Measurements from ENCODE around the gene INF2.

The INF2 gene

GRCh38 chr14:104687601-104688504 lies 1.6 kb upstream of the INF2 start:
- DNase-seq (ENCODE audit: insufficient read length, low spot score) (peak; percentile 88), FAIRE-seq (peak; percentile 93)

- FAIRE-seq (peak; percentile 52), DNase-seq (ENCODE audit: insufficient read length, low spot score) (no peak)
Measured at GRCh38 chr14:104688505-104689108, 811 bp upstream of the INF2 start.

GRCh38 chr14:104689881-104690711 lies 678 bp downstream of the INF2 start:
- FAIRE-seq (peak; percentile 51), DNase-seq (ENCODE audit: insufficient read length, low spot score) (no peak)

- DNase-seq (ENCODE audit: insufficient read length, low spot score) (no peak), FAIRE-seq (peak; percentile 13)
Measured at GRCh38 chr14:104690861-104691455, 1.5 kb downstream of the INF2 start.

GRCh38 chr14:104691546-104692260 lies 2.3 kb downstream of the INF2 start:
- DNase-seq (ENCODE audit: insufficient read length, low spot score) (no peak), FAIRE-seq (no peak)

- no peak for FAIRE-seq
- no peak for DNase-seq (ENCODE audit: insufficient read length, low spot score)
Measured at GRCh38 chr14:104692261-104692938, 3.0 kb downstream of the INF2 start.

- FAIRE-seq (no peak), DNase-seq (ENCODE audit: insufficient read length, low spot score) (no peak)
Measured at GRCh38 chr14:104692939-104693315, 3.5 kb downstream of the INF2 start.

- FAIRE-seq (no peak), DNase-seq (ENCODE audit: insufficient read length, low spot score) (no peak)
Measured at GRCh38 chr14:104693482-104694431, 4.3 kb downstream of the INF2 start.

- DNase-seq (ENCODE audit: insufficient read length, low spot score) (no peak), FAIRE-seq (no peak)
Measured at GRCh38 chr14:104694475-104694950, 5.1 kb downstream of the INF2 start.

GRCh38 chr14:104694991-104695659 lies 5.7 kb downstream of the INF2 start:
- FAIRE-seq = no peak

GRCh38 chr14:104695660-104696000 lies 6.2 kb downstream of the INF2 start:
- no peak for FAIRE-seq

More at GRCh38 chr14:104694991-104695659, 5.7 kb downstream of the INF2 start:
- DNase-seq (ENCODE audit: insufficient read length, low spot score) = no peak

GRCh38 chr14:104696671-104697316 lies 7.4 kb downstream of the INF2 start:
- no peak for FAIRE-seq
- no peak for DNase-seq (ENCODE audit: insufficient read length, low spot score)

More at GRCh38 chr14:104695660-104696000, 6.2 kb downstream of the INF2 start:
- no peak for DNase-seq (ENCODE audit: insufficient read length, low spot score)

GRCh38 chr14:104697317-104697703 lies 7.9 kb downstream of the INF2 start:
- FAIRE-seq (no peak), DNase-seq (ENCODE audit: insufficient read length, low spot score) (no peak)

GRCh38 chr14:104697892-104698583 lies 8.6 kb downstream of the INF2 start:
- no peak for FAIRE-seq
- DNase-seq (ENCODE audit: insufficient read length, low spot score) = no peak

- DNase-seq (ENCODE audit: insufficient read length, low spot score) (no peak), FAIRE-seq (no peak)
Measured at GRCh38 chr14:104698688-104699425, 9.4 kb downstream of the INF2 start.

GRCh38 chr14:104699426-104699748 lies 10.0 kb downstream of the INF2 start:
- FAIRE-seq = no peak
- DNase-seq (ENCODE audit: insufficient read length, low spot score) = no peak
